GM19099 (cell line): ENCODE results near the gene WT1.

Experiments
- POLR2A ChIP-seq: IDR thresholded peaks from 3 replicates; pipeline ENCODE4 v1.6.1; 2011; ENCODE audit warnings: low read depth; ENCODE audit not compliant: insufficient read length; ENCODE audit errors: extremely low read depth

The WT1 gene

GRCh38 chr11:32430568-32431381 lies 4.6 kb downstream of the WT1 start:
- TF ChIP-seq POLR2A: no peak

- TF ChIP-seq POLR2A: no peak
Observed at GRCh38 chr11:32429477-32429876, 5.9 kb downstream of the WT1 start.

GRCh38 chr11:32428665-32429303 lies 6.6 kb downstream of the WT1 start:
- TF ChIP-seq POLR2A: no peak

GRCh38 chr11:32427935-32428664 lies 7.2 kb downstream of the WT1 start:
- no peak for TF ChIP-seq POLR2A

GRCh38 chr11:32427616-32427934 lies 7.8 kb downstream of the WT1 start:
- no peak for TF ChIP-seq POLR2A

DNA sequence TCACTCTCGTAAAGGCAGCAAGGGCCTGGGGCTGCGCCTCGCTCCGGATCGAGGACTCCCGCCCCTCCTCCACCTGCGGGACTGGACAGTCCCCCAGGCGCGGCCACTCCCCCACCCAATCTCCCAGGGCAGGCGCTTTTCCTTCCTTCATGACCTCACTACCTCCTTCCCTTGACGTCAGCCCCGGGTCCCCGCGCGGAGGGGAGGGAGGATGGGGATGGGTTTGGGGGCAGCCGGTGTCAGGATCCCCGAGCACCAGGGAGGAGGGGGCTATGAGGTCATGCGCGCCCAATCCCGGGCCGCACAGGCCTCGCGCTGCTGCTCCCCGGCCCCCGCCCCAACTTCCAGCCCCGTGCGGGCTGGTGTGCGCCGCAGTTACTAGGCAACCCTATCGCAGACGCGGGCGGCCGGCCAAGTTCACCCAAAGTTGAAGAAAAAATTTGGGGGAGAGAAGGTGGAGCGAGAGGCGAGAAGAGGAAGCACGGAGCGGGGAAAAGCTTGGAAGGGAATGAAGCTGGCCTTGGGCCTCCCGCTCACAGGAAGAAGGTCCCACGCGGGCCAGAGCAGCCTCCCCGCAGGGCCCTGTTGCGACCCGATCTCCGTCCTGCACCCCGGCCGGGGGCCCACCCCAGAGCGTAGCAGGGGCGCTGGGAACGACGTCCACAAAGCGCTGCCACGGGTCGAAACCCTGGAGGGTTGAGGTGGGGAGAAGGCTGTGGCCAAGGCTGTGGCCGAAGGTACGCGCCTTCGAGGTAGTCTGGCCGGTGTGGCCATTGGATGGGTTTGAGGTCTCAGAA lies 8.3 kb downstream of the WT1 start:
- no peak for TF ChIP-seq POLR2A

DNA sequence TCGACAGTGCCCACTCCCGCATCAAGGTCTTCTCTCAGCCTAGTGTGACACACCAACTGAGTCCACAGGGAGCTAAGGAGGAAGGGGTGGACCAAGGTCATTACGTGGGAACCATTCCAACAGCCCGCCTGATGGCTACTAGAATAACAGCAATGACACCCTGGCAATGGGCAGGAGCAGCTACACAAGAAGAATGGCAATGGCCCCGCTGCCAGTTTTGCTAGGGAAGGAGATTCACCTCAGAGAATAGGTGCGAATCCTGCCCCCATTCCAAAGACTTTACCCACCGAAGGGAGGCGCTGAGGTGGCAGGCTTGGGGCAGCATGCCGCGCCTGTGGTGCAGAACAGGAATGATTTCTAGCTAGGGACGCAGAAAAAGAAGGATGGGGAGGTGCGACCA lies 9.1 kb downstream of the WT1 start:
- no peak for TF ChIP-seq POLR2A

GRCh38 chr11:32425761-32426160 lies 9.6 kb downstream of the WT1 start:
- TF ChIP-seq POLR2A: no peak

DNA sequence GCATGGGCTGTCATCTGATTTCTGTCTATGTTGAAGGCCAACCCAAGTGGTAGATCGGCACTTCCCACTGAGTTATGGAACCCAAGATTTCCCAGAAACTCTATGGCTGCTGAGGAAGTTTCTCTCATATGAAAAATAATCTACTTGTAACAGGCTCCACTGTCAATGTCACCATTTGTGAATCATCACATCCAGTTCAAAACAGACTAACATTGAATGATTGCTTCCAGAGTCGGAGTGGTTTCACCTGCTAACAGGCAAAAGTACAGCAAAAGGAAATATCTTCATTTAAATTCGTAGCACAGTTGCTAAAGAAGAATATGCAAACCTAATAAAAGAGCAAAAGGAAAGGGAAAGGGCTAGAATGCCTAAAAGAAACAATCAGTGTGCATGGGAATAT lies 12.8 kb downstream of the WT1 start:
- no peak for TF ChIP-seq POLR2A

DNA sequence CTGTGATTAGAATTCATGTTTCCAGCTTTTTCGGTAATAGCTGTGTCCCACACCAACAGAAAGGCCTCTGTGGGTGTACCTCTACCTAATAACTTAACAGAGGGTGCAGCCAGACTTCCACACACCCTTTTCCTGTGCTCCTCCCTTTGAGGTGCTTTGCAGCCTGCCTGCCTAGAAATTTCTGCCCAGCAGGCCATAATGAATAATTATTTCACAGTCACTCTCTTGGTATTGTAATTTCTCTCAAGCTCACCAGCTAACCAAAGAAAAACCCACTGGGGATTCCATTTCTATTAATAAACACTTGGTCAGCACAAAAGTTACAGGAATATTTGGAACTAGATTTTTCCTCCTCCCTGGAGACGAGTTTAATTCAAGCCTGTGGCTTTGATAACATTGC lies 13.3 kb downstream of the WT1 start:
- TF ChIP-seq POLR2A: no peak

GRCh38 chr11:32420937-32421901 lies 14.1 kb downstream of the WT1 start:
- TF ChIP-seq POLR2A: no peak

DNA sequence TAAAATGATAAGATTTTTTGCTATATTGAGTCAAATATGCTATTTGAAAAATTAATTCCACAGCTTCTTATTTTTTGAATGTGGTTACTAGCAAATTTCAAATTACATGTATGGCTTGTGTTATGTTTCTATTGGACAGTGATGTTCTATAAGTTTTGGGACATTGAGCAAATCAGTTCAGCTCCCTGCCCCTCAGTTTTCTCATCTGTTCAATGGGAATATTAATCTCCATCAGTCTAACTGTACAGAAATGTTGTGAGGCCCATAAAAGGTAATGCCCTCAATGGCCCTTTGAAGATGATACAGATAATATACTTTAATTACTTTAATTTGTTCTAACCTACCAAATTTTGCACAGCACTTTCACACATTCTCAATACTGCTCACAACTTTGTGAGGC lies 15.2 kb downstream of the WT1 start:
- no peak for TF ChIP-seq POLR2A

- no peak for TF ChIP-seq POLR2A
Observed at GRCh38 chr11:32418836-32419235, 16.5 kb downstream of the WT1 start.

DNA sequence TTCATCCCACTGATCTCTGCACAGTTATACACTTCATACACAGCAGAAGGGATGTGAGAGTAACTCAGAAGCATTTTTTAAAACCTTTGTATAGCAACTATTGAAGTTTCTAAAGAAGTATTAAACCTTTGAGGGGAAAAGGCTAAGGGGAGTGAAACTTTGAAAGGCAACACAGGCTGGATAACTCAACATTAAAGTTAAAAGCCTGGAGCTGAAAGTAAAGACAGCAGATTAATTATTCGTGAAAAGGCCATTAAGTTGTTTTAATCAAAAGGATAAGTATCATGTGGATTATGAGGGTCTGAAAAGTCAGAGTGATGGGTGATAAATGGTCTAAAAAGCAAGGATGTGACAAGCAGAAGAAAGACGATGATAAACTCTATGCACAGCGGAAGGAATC lies 17.5 kb downstream of the WT1 start:
- no peak for TF ChIP-seq POLR2A
